HepG2 (cell line): ENCODE data around the gene SERPINA6. TPM values are rescaled to one million over a fixed set of nuclear protein-coding genes. Genes with fewer than 3 reads are reported as not detected.
A peak's percentile ranks its signal among the peaks of the same experiment; 100 is the strongest.

ENCODE experiments used
- ARID4A ChIP-seq: sonication (generic); formaldehyde crosslinking; IDR thresholded peaks from 2 replicates; pipeline ENCODE4 v1.5.0; 2020; ENCODE audit warnings: mild to moderate bottlenecking, missing genetic modification reagents, borderline replicate concordance
- ATF1 ChIP-seq: IDR thresholded peaks from 2 replicates; pipeline ENCODE4 v1.6.1; 2016; ENCODE audit warnings: mild to moderate bottlenecking, control low read depth
- ATF3 ChIP-seq: sonication (generic); formaldehyde crosslinking; IDR thresholded peaks from 2 replicates; pipeline ENCODE4 v1.4.0; 2020; ENCODE audit warnings: missing genetic modification reagents
- CHCHD3 ChIP-seq: sonication (generic); formaldehyde crosslinking; IDR thresholded peaks from 2 replicates; pipeline ENCODE4 v1.8.0; 2022; ENCODE audit warnings: mild to moderate bottlenecking, missing genetic modification reagents, moderate library complexity
- DR1 ChIP-seq: sonication (generic); formaldehyde crosslinking; IDR thresholded peaks from 2 replicates; pipeline ENCODE4 v1.8.0; 2021; ENCODE audit warnings: mild to moderate bottlenecking, missing genetic modification reagents, inconsistent platforms
- ELF1 ChIP-seq: sonication (generic); formaldehyde crosslinking; IDR thresholded peaks from 2 replicates; pipeline ENCODE4 v1.4.0; 2020; ENCODE audit warnings: missing genetic modification reagents
- JUN ChIP-seq: sonication (generic); formaldehyde crosslinking; IDR thresholded peaks from 2 replicates; pipeline ENCODE4 v1.4.0; 2020; ENCODE audit warnings: mild to moderate bottlenecking, missing genetic modification reagents
- KDM5B ChIP-seq: sonication (generic); formaldehyde crosslinking; IDR thresholded peaks from 2 replicates; pipeline ENCODE4 v1.4.0; 2020; ENCODE audit warnings: missing genetic modification reagents, mild to moderate bottlenecking, borderline replicate concordance
- KDM6A ChIP-seq: IDR thresholded peaks from 2 replicates; pipeline ENCODE4 v1.6.1; 2016; ENCODE audit warnings: low read depth
- KMT2A ChIP-seq: sonication (generic); formaldehyde crosslinking; IDR thresholded peaks from 2 replicates; pipeline ENCODE4 v1.4.0; 2020; ENCODE audit warnings: missing genetic modification reagents
- MAFF ChIP-seq: IDR thresholded peaks from 2 replicates; pipeline ENCODE4 v1.6.1; 2011; ENCODE audit warnings: low read depth, low read length, improper control_type of control experiment
- NFE2L1 ChIP-seq: sonication (generic); formaldehyde crosslinking; IDR thresholded peaks from 2 replicates; pipeline ENCODE4 v1.4.0; 2020; ENCODE audit warnings: missing genetic modification reagents, mild to moderate bottlenecking, borderline replicate concordance
- NONO ChIP-seq, 2 experiments: fragments of 450-650 bp in 1 of 2; sonication (generic) in 1 of 2; formaldehyde crosslinking in 1 of 2; IDR thresholded peaks in 1 of 2; conservative IDR thresholded peaks in 1 of 2; 2 replicates each; pipeline versions ENCODE4 v1.6.1 to v1.8.0; 2017 to 2022; ENCODE audit warnings: mild to moderate bottlenecking in 1 of 2, missing genetic modification reagents in 1 of 2, moderate library complexity in 1 of 2
- NR2C2 ChIP-seq: sonication (generic); formaldehyde crosslinking; IDR thresholded peaks from 2 replicates; pipeline ENCODE4 v1.4.0; 2020; ENCODE audit warnings: missing genetic modification reagents, mild to moderate bottlenecking, moderate library complexity, borderline replicate concordance
- PLSCR1 ChIP-seq: sonication (generic); formaldehyde crosslinking; IDR thresholded peaks from 2 replicates; pipeline ENCODE4 v1.5.0; 2020; ENCODE audit warnings: missing genetic modification reagents, mild to moderate bottlenecking, borderline replicate concordance
- POLR2AphosphoS2 ChIP-seq: IDR thresholded peaks from 2 replicates; pipeline ENCODE4 v1.6.1; 2011; ENCODE audit warnings: low read depth, low read length, improper control_type of control experiment
- SALL1 ChIP-seq: sonication (generic); formaldehyde crosslinking; IDR thresholded peaks from 2 replicates; pipeline ENCODE4 v1.8.0; 2022; ENCODE audit warnings: mild to moderate bottlenecking, missing genetic modification reagents
- SIX4 ChIP-seq: sonication (generic); formaldehyde crosslinking; IDR thresholded peaks from 2 replicates; pipeline ENCODE4 v1.4.0; 2020; ENCODE audit warnings: missing genetic modification reagents
- SNAPC2 ChIP-seq: sonication (generic); formaldehyde crosslinking; IDR thresholded peaks from 2 replicates; pipeline ENCODE4 v1.8.1; 2022; ENCODE audit warnings: mild to moderate bottlenecking, missing genetic modification reagents
- ZC3H4 ChIP-seq: sonication (generic); formaldehyde crosslinking; IDR thresholded peaks from 2 replicates; pipeline ENCODE4 v1.4.0; 2020; ENCODE audit warnings: missing genetic modification reagents, borderline replicate concordance
- ZNF33B ChIP-seq: sonication (generic); formaldehyde crosslinking; IDR thresholded peaks from 2 replicates; pipeline ENCODE4 v1.5.1; 2020; ENCODE audit warnings: mild to moderate bottlenecking, missing genetic modification reagents
- ZNF556 ChIP-seq: sonication (generic); formaldehyde crosslinking; IDR thresholded peaks from 2 replicates; pipeline ENCODE4 v1.4.0; 2020; ENCODE audit warnings: mild to moderate bottlenecking, missing genetic modification reagents, borderline replicate concordance
- ZNF580 ChIP-seq: IDR thresholded peaks from 2 replicates; pipeline ENCODE4 v1.6.1; 2016; ENCODE audit warnings: low read depth, borderline replicate concordance
- ZNF605 ChIP-seq: sonication (generic); formaldehyde crosslinking; IDR thresholded peaks from 2 replicates; pipeline ENCODE4 v1.8.0; 2022; ENCODE audit warnings: mild to moderate bottlenecking, missing genetic modification reagents
- ZNF878 ChIP-seq: sonication (generic); formaldehyde crosslinking; IDR thresholded peaks from 2 replicates; pipeline ENCODE4 v1.8.1; 2023; ENCODE audit warnings: mild to moderate bottlenecking, missing genetic modification reagents, moderate library complexity
- polyA plus RNA-seq, 8 experiments: library from polyadenylated mRNA; depleted of rRNA in 3 of 8; stranded (reverse) in 7 of 8; unstranded in 1 of 8; fragments of >200 nt; fragmentation: Illumina TruSeq in 4 of 8; extraction: Trizol in 4 of 8; gene quantifications; 2 replicates each; pipeline versions ENCODE4 v1.2.1 to v1.2.3, GENCODE V29; 2011 to 2016; ENCODE audit warnings: low read depth in 4 of 8, missing spikeins in 1 of 8, mixed read lengths in 1 of 8; ENCODE audit not compliant: insufficient read depth in 1 of 8
- total RNA-seq, 5 experiments: library from RNA; depleted of rRNA; stranded (reverse); fragments of >200 nt; fragmentation: Illumina TruSeq; extraction: Trizol; gene quantifications; 2 replicates each; pipeline ENCODE4 v1.2.3, GENCODE V29; 2016; ENCODE audit warnings: low read depth in 1 of 5

The SERPINA6 gene
- total and polyA plus RNA-seq, 2 of the 13 experiments (the other 11 are each of a cell fraction or from before 2014, with no cell fraction given), result 260 to 333 TPM

GRCh38 chr14:94322648-94323570 lies at the start of gene SERPINA6 (continued):
- TF ChIP-seq ARID4A (CRISPR knock-in tag), result peak; percentile 61; the same call in 1 of the 2 replicates
- TF ChIP-seq ZNF605 (CRISPR knock-in tag), result no peak; the same call in 1 of the 2 replicates
- no peak for TF ChIP-seq ZNF878
- TF ChIP-seq JUN (CRISPR knock-in tag), result no peak
- no peak for TF ChIP-seq MAFF
- TF ChIP-seq SALL1 (CRISPR knock-in tag), result peak; percentile 57
- no peak; the same call in 1 of the 2 replicates for TF ChIP-seq ZNF556 (CRISPR knock-in tag)
- no peak for TF ChIP-seq ZNF33B (CRISPR knock-in tag)
- TF ChIP-seq NR2C2, result no peak
- TF ChIP-seq ELF1 (CRISPR knock-in tag), result peak; percentile 60
- TF ChIP-seq KDM6A (CRISPR knock-in tag), result peak; percentile 52; the same call in 1 of the 2 replicates
- no peak; the same call in 1 of the 2 replicates for TF ChIP-seq NFE2L1
- no peak for TF ChIP-seq SIX4
- no peak for TF ChIP-seq PLSCR1 (CRISPR knock-in tag)
- no peak for TF ChIP-seq SNAPC2 (CRISPR knock-in tag)
- peak; percentile 91 for TF ChIP-seq ZNF580 (CRISPR knock-in tag)
- no peak for TF ChIP-seq CHCHD3
- peak; percentile 25; the same call in 1 of the 2 replicates for TF ChIP-seq ATF3 (CRISPR knock-in tag)
- peak; percentile 77; the same call in 1 of the 2 replicates for TF ChIP-seq KDM5B (CRISPR knock-in tag)
- TF ChIP-seq KMT2A (CRISPR knock-in tag), result no peak; the same call in 1 of the 2 replicates
- TF ChIP-seq DR1 (CRISPR knock-in tag), result peak; percentile 88
- no peak for TF ChIP-seq NONO (IDR thresholded peaks at IDR 0.05)
- peak; percentile 49 for TF ChIP-seq NONO (CRISPR knock-in tag; conservative IDR thresholded peaks at IDR 0.05)
- TF ChIP-seq ZC3H4 (CRISPR knock-in tag), result no peak
- no peak for TF ChIP-seq ATF1 (CRISPR knock-in tag)
- no peak for TF ChIP-seq POLR2AphosphoS2
